CD4-positive, alpha-beta memory T cell (primary cell): ENCODE measurements around the gene SKA1. TPM values are rescaled to one million over a fixed set of nuclear protein-coding genes. Genes with fewer than 3 reads are reported as not detected.

Experiments used
- polyA plus RNA-seq, 2 donors: library from polyadenylated mRNA; unstranded; fragments of 300-500 nt; fragmentation: Illumina TruSeq; gene quantifications; one replicate each; pipeline ENCODE4 v1.2.3, GENCODE V29; 2021
- total RNA-seq, 2 experiments: library from RNA; stranded (reverse); gene quantifications; one replicate each; pipeline ENCODE4 v1.2.3, GENCODE V29; 2021

SKA1 gene
- total and polyA plus RNA-seq, 4 experiments from 2014 or later = 0.16 to 0.47 (median 0.28) TPM; not detected in 1

Other genes with a start within 250 kb of the SKA1 start
- not detected for gene MYO5B, start 179.9 kb upstream of the SKA1 start, total RNA-seq
- gene MYO5B, start 179.9 kb upstream of the SKA1 start, polyA plus RNA-seq = under 1 TPM in 1 of 2 donors, not detected in 1; 0.02 TPM
- gene CFAP53, start 108.6 kb upstream of the SKA1 start, total RNA-seq = 1 to 10 TPM; 1.4 to 1.6 TPM
- under 1 TPM; 0.10 to 0.13 TPM for gene CFAP53, start 108.6 kb upstream of the SKA1 start, polyA plus RNA-seq
- 100 to 1,000 TPM; 135 to 144 TPM for gene MBD1, start 93.5 kb upstream of the SKA1 start, total RNA-seq
- 10 to 100 TPM; 24.5 to 39.2 TPM for gene MBD1, start 93.5 kb upstream of the SKA1 start, polyA plus RNA-seq
- gene CXXC1, start 87.4 kb upstream of the SKA1 start, total RNA-seq = 100 to 1,000 TPM; 165 to 191 TPM
- 10 to 100 TPM; 38.1 to 80.8 TPM for gene CXXC1, start 87.4 kb upstream of the SKA1 start, polyA plus RNA-seq
- gene MAPK4, start 185.0 kb downstream of the SKA1 start, total RNA-seq = not detected
- gene MAPK4, start 185.0 kb downstream of the SKA1 start, polyA plus RNA-seq = not detected